GM20000 (cell line): ENCODE data around the gene SQSTM1.

ENCODE experiments used
- DNase-seq: peaks from one replicate; pipeline ENCODE4 v3.0.0; 2012; ENCODE audit warnings: low spot score
- TF ChIP-seq, protein P1 (sequence below): IDR thresholded peaks from 2 replicates; pipeline ENCODE4 v1.5.1; 2012; ENCODE audit warnings: mild to moderate bottlenecking, control low read depth; ENCODE audit errors: extremely low read depth, missing control alignments

The SQSTM1 gene

DNA sequence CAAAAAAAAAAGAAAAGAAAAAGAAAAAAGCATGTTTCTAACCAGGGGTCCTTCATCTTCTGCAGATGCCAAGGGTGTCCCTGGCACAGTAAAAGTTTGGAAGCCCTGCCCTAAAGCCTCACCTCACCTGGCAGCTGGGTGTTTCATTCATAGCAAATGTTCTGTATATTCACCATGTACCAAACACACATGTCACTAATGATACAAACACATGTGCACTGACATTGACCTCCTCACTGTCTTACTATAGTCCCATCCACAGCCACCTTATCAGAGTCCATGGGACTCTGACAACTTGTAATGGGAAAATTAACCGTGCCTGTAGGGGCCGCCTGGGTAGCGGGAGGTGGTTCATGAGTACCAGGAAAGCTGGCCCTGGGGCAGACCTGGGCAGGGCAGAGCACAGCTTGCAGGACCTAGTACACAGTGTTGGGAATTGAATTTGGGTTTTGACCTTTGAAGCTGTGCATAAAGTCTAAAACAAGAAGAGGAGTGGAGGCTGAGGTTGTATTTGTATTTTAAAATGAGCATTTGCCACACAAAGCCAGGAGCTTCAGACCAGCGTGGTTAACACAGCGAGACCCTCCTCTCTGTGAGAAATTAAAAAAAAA is 7.6 kb upstream of the SQSTM1 start:
- TF ChIP-seq, protein P1, sequence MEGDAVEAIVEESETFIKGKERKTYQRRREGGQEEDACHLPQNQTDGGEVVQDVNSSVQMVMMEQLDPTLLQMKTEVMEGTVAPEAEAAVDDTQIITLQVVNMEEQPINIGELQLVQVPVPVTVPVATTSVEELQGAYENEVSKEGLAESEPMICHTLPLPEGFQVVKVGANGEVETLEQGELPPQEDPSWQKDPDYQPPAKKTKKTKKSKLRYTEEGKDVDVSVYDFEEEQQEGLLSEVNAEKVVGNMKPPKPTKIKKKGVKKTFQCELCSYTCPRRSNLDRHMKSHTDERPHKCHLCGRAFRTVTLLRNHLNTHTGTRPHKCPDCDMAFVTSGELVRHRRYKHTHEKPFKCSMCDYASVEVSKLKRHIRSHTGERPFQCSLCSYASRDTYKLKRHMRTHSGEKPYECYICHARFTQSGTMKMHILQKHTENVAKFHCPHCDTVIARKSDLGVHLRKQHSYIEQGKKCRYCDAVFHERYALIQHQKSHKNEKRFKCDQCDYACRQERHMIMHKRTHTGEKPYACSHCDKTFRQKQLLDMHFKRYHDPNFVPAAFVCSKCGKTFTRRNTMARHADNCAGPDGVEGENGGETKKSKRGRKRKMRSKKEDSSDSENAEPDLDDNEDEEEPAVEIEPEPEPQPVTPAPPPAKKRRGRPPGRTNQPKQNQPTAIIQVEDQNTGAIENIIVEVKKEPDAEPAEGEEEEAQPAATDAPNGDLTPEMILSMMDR, result no peak
- DNase-seq, result no peak

DNA sequence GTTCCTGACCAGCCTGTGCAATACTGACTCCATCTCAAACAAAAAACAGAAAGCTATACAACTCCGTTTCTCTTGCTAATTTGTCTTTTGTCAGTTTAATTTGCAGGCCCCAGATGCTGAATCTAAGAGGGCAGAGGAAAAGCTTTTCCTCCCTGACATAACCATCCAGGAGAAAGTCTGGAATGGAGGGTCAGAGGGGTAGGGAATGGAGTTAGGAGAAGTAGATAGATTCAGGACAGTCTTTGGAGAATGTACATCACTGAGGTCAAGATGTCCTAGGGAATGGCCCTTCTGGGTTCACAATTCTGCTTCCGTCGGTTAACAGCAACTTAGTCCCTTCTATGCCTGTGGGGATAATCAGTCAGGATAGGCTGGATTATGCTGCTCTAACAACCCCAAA is 6.6 kb upstream of the SQSTM1 start:
- DNase-seq, result no peak
- TF ChIP-seq, protein P1, result no peak

DNA sequence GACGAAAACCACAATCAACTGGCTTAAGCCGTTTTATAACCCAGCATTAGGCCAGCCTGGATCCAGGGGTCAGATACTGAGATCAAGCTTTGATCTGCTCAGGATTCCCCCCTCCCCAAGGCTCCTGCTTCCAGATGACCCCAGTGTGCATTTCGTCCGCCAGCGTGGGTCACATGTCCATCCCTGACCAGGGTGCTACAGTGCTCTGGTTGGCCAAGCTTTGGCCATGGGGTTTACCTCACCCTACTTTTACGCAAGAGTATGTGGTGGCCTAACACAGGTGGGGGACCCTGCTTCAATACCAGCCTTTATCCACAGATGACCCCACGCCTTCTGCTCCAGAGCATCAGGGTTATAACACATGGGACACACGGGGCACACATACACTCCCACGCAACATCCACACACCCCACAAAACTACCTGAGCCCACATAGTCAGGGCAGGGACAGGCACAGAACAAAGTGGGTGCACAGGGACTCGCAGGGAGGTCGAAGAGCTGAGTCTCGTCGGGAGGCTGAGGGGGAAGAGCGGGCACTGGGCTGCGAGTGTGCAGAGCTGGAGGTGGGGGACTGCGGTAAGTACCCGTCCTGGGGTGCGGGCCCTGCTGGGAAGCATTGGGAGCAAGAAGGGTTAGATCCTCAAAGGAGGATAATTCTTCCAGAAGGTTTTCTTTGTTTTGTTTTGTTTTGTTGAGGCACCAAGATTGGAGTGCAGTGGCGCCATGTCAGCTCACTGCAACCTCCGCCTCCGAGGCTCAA is 5.0 kb upstream of the SQSTM1 start:
- TF ChIP-seq, protein P1, result no peak
- DNase-seq, result no peak

DNA sequence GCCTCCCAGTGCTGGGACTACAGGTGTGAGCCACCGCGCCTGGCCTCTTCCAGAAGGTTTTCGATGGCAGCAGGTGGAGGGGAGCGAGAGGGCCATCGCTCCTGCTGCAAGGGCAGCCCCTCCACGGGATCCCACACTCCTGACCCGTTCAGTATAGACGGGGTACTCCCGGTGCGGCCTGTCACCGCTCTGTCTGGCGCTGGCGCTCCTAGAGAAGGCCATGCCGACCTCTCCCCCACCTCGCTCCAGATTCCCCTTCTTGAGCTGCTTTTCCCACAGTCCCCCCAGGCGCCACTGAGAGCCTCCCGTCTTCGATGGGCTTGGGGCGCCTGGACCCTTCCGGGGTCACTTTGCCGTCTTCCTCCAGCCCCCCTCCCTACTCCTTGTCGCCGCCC is 4.3 kb upstream of the SQSTM1 start:
- TF ChIP-seq, protein P1, result no peak

DNA sequence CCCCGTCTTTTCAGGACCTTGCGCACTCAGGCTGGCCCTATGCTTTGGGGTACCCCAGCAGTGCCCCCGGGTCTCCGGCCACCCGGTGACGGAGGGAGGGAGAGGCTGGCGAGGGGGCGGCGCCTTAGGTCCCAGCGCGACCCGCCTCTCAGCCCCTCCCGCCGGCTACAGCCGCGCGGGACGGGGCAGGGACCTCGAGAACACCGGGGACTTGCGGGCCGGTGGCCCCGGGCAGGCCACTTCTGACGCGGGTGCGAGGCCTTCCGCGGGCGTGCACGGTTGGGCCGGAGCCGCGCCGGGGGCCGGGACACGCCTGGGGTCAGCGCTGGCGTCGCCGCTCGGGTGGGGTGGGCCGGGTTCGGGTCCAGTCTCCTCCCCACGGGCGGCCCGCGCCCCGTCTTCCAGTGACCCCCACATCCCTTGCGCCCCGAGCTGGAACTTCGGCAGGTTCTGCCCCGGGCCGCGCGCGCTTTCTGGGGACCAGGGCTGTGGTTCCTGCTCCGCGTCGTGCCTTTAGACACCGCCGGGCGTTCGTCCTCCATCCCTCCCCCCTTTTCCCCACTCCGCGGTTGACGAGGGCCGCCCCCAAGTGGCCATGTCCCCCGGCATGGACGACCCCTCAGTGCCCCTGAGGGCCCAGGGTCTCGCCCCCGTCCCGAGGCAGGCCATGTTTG is 3.8 kb upstream of the SQSTM1 start:
- DNase-seq, result peak; percentile 42
- TF ChIP-seq, protein P1, result no peak

More for the DNA sequence above, 4.3 kb upstream of the SQSTM1 start:
- no peak for DNase-seq

DNA sequence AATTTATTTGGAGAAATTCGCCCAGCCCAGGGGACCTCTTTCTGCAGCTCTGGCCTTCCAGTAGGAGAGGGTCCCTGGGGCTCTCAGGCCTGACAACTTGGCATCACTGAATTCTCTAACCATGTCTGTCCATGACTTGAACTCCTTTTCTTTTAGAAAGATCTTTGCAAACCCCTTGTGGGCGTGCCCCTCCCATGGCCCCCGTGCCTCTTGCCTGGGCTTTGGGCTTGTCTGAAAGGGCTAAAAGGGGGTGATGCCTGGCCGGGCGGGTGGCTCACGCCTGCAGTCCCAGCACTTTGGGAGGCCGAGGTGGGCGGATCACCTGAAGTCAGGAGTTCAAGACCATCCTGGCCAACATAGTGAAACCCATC is 3.2 kb upstream of the SQSTM1 start:
- TF ChIP-seq, protein P1, result no peak
- DNase-seq, result no peak
